K562 (cell line): Measurements from ENCODE around the gene ANKEF1. TPM values are rescaled to one million over a fixed set of nuclear protein-coding genes. Genes with fewer than 3 reads are reported as not detected.

Experiments
- ARID4B ChIP-seq: sonication (generic); formaldehyde crosslinking; IDR thresholded peaks from 2 replicates; pipeline ENCODE4 v1.8.0; 2022; ENCODE audit warnings: mild to moderate bottlenecking, missing genetic modification reagents
- CEBPG ChIP-seq, 3 experiments: fragments of 200-800 bp in 1 of 3; sonication (Bioruptor generic) in 1 of 3; sonication (generic) in 1 of 3; formaldehyde crosslinking in 1 of 3; IDR thresholded peaks in 2 of 3; conservative IDR thresholded peaks in 1 of 3; 2 replicates each; pipeline versions ENCODE4 v1.6.1 to v1.8.0; 2016 to 2022; ENCODE audit warnings: missing compliant biosample characterization in 2 of 3, missing genetic modification characterization in 2 of 3, mild to moderate bottlenecking in 1 of 3, missing genetic modification reagents in 1 of 3
- CHCHD3 ChIP-seq: fragments of 250-450 bp; sonication (Bioruptor Pico); IDR thresholded peaks from 2 replicates; pipeline ENCODE4 v2.1.2; 2022; ENCODE audit warnings: mild to moderate bottlenecking
- CHD1 ChIP-seq: fragments of 200-600 bp; sonication (generic); IDR thresholded peaks from one replicate; pipeline ENCODE4 v1.6.1; 2012; ENCODE audit warnings: mild to moderate bottlenecking, moderate library complexity, low read length, inconsistent platforms
- EP400 ChIP-seq: fragments of 450-650 bp; IDR thresholded peaks from 2 replicates; pipeline ENCODE4 v1.6.1; 2017; ENCODE audit warnings: antibody characterized with exemption, mild to moderate bottlenecking, moderate library complexity
- L3MBTL2 ChIP-seq: fragments of 450-650 bp; IDR thresholded peaks from 2 replicates; pipeline ENCODE4 v1.6.1; 2016; ENCODE audit warnings: mild to moderate bottlenecking, moderate library complexity
- MAZ ChIP-seq, 2 experiments: fragments of 450-650 bp in 1 of 2; sonication (generic) in 1 of 2; formaldehyde crosslinking; IDR thresholded peaks in 1 of 2; conservative IDR thresholded peaks in 1 of 2; 2 replicates each; pipeline versions ENCODE4 v1.4.0 to v1.5.0; 2020; ENCODE audit warnings: mild to moderate bottlenecking in 1 of 2, missing genetic modification reagents in 1 of 2
- NFE2 ChIP-seq: IDR thresholded peaks from 2 replicates; pipeline ENCODE4 v1.6.1; 2014; ENCODE audit warnings: antibody characterized with exemption, low read depth
- NFRKB ChIP-seq: fragments of 450-650 bp; IDR thresholded peaks from 2 replicates; pipeline ENCODE4 v1.6.1; 2016; ENCODE audit warnings: low read depth
- RBFOX2 ChIP-seq: fragments of 200-400 bp; formaldehyde crosslinking; IDR thresholded peaks from 2 replicates; pipeline ENCODE4 v1.6.1; 2017; ENCODE audit warnings: low read depth, mild to moderate bottlenecking, low read length, moderate library complexity
- RUNX1 ChIP-seq: sonication (generic); IDR thresholded peaks from 2 replicates; pipeline ENCODE4 v1.6.1; 2016; ENCODE audit warnings: antibody characterized with exemption, low read depth
- SRSF3 ChIP-seq: fragments of 200-400 bp; formaldehyde crosslinking; IDR thresholded peaks from 2 replicates; pipeline ENCODE4 v1.6.1; 2016; ENCODE audit warnings: mild to moderate bottlenecking, low read length, moderate library complexity; ENCODE audit not compliant: insufficient read depth
- ZFP30 ChIP-seq: fragments of 250-450 bp; sonication (Bioruptor Pico); IDR thresholded peaks from 2 replicates; pipeline ENCODE4 v1.8.0; 2022; ENCODE audit warnings: moderate library complexity, mild to moderate bottlenecking, inconsistent platforms, borderline replicate concordance
- ZFPM2 ChIP-seq: fragments of 250-450 bp; sonication (Bioruptor Pico); IDR thresholded peaks from 2 replicates; pipeline ENCODE4 v1.5.1; 2022; ENCODE audit warnings: mild to moderate bottlenecking
- ZNF165 ChIP-seq: fragments of 250-450 bp; sonication (Bioruptor Pico); IDR thresholded peaks from 2 replicates; pipeline ENCODE4 v1.4.0; 2020; ENCODE audit warnings: borderline replicate concordance
- ZNF174 ChIP-seq: fragments of 250-450 bp; sonication (Bioruptor Pico); IDR thresholded peaks from 2 replicates; pipeline ENCODE4 v1.4.0; 2020; ENCODE audit warnings: mild to moderate bottlenecking
- ZNF324 ChIP-seq: fragments of 250-450 bp; sonication (Bioruptor Pico); IDR thresholded peaks from 2 replicates; pipeline ENCODE4 v1.4.0; 2020; ENCODE audit warnings: mild to moderate bottlenecking
- polyA plus RNA-seq, 8 experiments: library from polyadenylated mRNA; depleted of rRNA in 4 of 8; stranded (reverse) in 5 of 8; unstranded in 3 of 8; fragments of >200 nt; fragmentation: Nextera tagmentation in 2 of 8; fragmentation: Illumina TruSeq in 1 of 8; extraction: Ambion mirVana in 2 of 8; extraction: Trizol in 1 of 8; gene quantifications; 2 replicates each; pipeline versions ENCODE4 v1.2.1 to v1.2.3, GENCODE V29; 2011 to 2014; ENCODE audit warnings: inconsistent platforms in 1 of 8, missing spikeins in 1 of 8
- total RNA-seq, 7 experiments: library from RNA; depleted of rRNA in 6 of 7; stranded (reverse); fragments of >200 nt in 6 of 7; fragmentation: Illumina TruSeq in 2 of 7; extraction: Trizol in 2 of 7; gene quantifications; 2 replicates each; pipeline versions ENCODE4 v1.2.1 to v1.2.3, GENCODE V29; 2011 to 2021; ENCODE audit warnings: low replicate concordance in 1 of 7
- TF ChIP-seq, protein P1 (sequence below): fragments of 450-650 bp; formaldehyde crosslinking; IDR thresholded peaks from 2 replicates; pipeline ENCODE4 v1.4.0; 2022; ENCODE audit warnings: missing genetic modification characterization
- TF ChIP-seq, protein P2 (sequence below), 2 experiments: fragments of 200-800 bp in 1 of 2; sonication (Bioruptor generic) in 1 of 2; sonication (generic) in 1 of 2; formaldehyde crosslinking in 1 of 2; IDR thresholded peaks in 1 of 2; conservative IDR thresholded peaks in 1 of 2; 2 replicates each; pipeline versions ENCODE4 v1.5.0 to v1.6.1; 2016 to 2020; ENCODE audit warnings: missing compliant biosample characterization in 1 of 2, missing genetic modification characterization in 1 of 2, missing genetic modification reagents in 1 of 2
- TF ChIP-seq, protein P3 (sequence below): sonication (generic); formaldehyde crosslinking; IDR thresholded peaks from 2 replicates; pipeline ENCODE4 v1.8.0; 2022; ENCODE audit warnings: mild to moderate bottlenecking, missing genetic modification reagents

Gene ANKEF1
- total and polyA plus RNA-seq, 9 of the 15 experiments (the other 6 are each of a cell fraction or from before 2014, with no cell fraction given): 0.35 to 2.1 (median 1.7) TPM

- TF ChIP-seq ARID4B: no peak
- peak; percentile 41; the same call in 1 of the 2 replicates for TF ChIP-seq EP400
- TF ChIP-seq ZFPM2 (CRISPR knock-in tag): no peak
- TF ChIP-seq CHCHD3: no peak
- peak; percentile 85 for TF ChIP-seq L3MBTL2
- TF ChIP-seq CEBPG (CRISPR knock-in tag; IDR thresholded peaks at IDR 0.05): no peak
- TF ChIP-seq CEBPG (tag; conservative IDR thresholded peaks at IDR 0.05 in 1 of 2, IDR thresholded peaks at IDR 0.05 in 1 of 2): no peak
- no peak for TF ChIP-seq ZNF324
- TF ChIP-seq MAZ (CRISPR knock-in tag; conservative IDR thresholded peaks at IDR 0.05 in 1 of 2, IDR thresholded peaks at IDR 0.05 in 1 of 2): peak; percentile 63 to 69
- no peak for TF ChIP-seq ZFP30
- TF ChIP-seq ZNF165 (CRISPR knock-in tag): no peak
- TF ChIP-seq, protein P1, sequence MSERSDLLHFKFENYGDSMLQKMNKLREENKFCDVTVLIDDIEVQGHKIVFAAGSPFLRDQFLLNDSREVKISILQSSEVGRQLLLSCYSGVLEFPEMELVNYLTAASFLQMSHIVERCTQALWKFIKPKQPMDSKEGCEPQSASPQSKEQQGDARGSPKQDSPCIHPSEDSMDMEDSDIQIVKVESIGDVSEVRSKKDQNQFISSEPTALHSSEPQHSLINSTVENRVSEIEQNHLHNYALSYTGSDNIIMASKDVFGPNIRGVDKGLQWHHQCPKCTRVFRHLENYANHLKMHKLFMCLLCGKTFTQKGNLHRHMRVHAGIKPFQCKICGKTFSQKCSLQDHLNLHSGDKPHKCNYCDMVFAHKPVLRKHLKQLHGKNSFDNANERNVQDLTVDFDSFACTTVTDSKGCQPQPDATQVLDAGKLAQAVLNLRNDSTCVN (CRISPR knock-in tag): no peak
- TF ChIP-seq NFE2: no peak
- no peak for TF ChIP-seq NFRKB
- peak; percentile 79 for TF ChIP-seq RBFOX2
- TF ChIP-seq ZNF174 (CRISPR knock-in tag): no peak
- no peak for TF ChIP-seq SRSF3
- TF ChIP-seq, protein P2, sequence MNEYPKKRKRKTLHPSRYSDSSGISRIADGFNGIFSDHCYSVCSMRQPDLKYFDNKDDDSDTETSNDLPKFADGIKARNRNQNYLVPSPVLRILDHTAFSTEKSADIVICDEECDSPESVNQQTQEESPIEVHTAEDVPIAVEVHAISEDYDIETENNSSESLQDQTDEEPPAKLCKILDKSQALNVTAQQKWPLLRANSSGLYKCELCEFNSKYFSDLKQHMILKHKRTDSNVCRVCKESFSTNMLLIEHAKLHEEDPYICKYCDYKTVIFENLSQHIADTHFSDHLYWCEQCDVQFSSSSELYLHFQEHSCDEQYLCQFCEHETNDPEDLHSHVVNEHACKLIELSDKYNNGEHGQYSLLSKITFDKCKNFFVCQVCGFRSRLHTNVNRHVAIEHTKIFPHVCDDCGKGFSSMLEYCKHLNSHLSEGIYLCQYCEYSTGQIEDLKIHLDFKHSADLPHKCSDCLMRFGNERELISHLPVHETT (CRISPR knock-in tag; conservative IDR thresholded peaks at IDR 0.05 in 1 of 2, IDR thresholded peaks at IDR 0.05 in 1 of 2): no peak
- TF ChIP-seq RUNX1: no peak
- TF ChIP-seq CHD1: no peak
- TF ChIP-seq, protein P3, sequence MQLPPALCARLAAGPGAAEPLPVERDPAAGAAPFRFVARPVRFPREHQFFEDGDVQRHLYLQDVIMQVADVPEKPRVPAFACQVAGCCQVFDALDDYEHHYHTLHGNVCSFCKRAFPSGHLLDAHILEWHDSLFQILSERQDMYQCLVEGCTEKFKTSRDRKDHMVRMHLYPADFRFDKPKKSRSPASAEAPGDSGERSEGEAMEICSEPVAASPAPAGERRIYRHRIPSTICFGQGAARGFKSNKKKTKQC (CRISPR knock-in tag): no peak
These were observed at the start of gene ANKEF1 (continued) for GRCh38 chr20:10034717-10035571.
